DND-41 (cell line): ENCODE data around the gene WNT3.

ENCODE experiments used
- ATAC-seq: fragments of 200-7000 bp; cut with Tn5 transposase; 3 replicates; pipeline ENCODE4 v1.9.1; 2021; ENCODE audit warnings: low read depth; ENCODE audit not compliant: insufficient read depth
- DNase-seq: peaks from one replicate; pipeline ENCODE4 v3.0.0-alpha.2; 2020
- H2AFZ ChIP-seq: 2 replicates; pipeline ENCODE4 v1.6.0; 2012; ENCODE audit warnings: low read depth, low read length
- H3K27ac ChIP-seq: 2 replicates; pipeline ENCODE4 v1.5.1; 2012; ENCODE audit warnings: low read length, inconsistent platforms
- H3K27me3 ChIP-seq: fragments of 200-600 bp; sonication (generic); 2 replicates; pipeline ENCODE4 v1.6.0; 2012; ENCODE audit warnings: low read length, mild to moderate bottlenecking, inconsistent platforms; ENCODE audit not compliant: insufficient read depth, poor library complexity
- H3K36me3 ChIP-seq: 2 replicates; pipeline ENCODE4 v1.5.1; 2012; ENCODE audit warnings: low read length, inconsistent platforms; ENCODE audit not compliant: insufficient read depth
- H3K4me1 ChIP-seq: 2 replicates; pipeline ENCODE4 v1.5.1; 2012; ENCODE audit warnings: mild to moderate bottlenecking, low read length; ENCODE audit not compliant: insufficient read depth
- H3K4me2 ChIP-seq: 2 replicates; pipeline ENCODE4 v1.6.0; 2012; ENCODE audit warnings: mild to moderate bottlenecking, moderate library complexity, low read length, inconsistent platforms; ENCODE audit not compliant: insufficient read depth
- H3K4me3 ChIP-seq, 2 experiments: fragments of 200-600 bp in 1 of 2; shearing (Covaris generic) in 1 of 2; 2 replicates each; pipeline ENCODE4 v1.5.1; 2012 to 2016; ENCODE audit warnings: inconsistent platforms in 2 of 2, low read length in 2 of 2, mild to moderate bottlenecking in 2 of 2, low read depth in 1 of 2, moderate library complexity in 1 of 2
- H3K79me2 ChIP-seq: 2 replicates; pipeline ENCODE4 v1.6.0; 2012; ENCODE audit warnings: low read length, inconsistent platforms; ENCODE audit not compliant: insufficient read depth
- H3K9ac ChIP-seq: 2 replicates; pipeline ENCODE4 v1.6.0; 2012; ENCODE audit warnings: low read depth, mild to moderate bottlenecking, inconsistent platforms, low read length, moderate library complexity
- H3K9me3 ChIP-seq: 2 replicates; pipeline ENCODE4 v1.5.1; 2012; ENCODE audit warnings: low read length, moderate library complexity, mild to moderate bottlenecking, inconsistent platforms; ENCODE audit not compliant: insufficient read depth, severe bottlenecking
- H4K20me1 ChIP-seq: 2 replicates; pipeline ENCODE4 v1.6.0; 2012; ENCODE audit warnings: low read length; ENCODE audit not compliant: insufficient read depth
- EZH2 ChIP-seq: IDR thresholded peaks from 3 replicates; pipeline ENCODE4 v1.6.1; 2012; ENCODE audit warnings: borderline replicate concordance, low read depth, mild to moderate bottlenecking, moderate library complexity, low read length, inconsistent platforms; ENCODE audit not compliant: severe bottlenecking
- TF ChIP-seq, protein P1 (sequence below): IDR thresholded peaks from 2 replicates; pipeline ENCODE4 v1.5.1; 2012; ENCODE audit warnings: borderline replicate concordance, low read length, moderate library complexity, mild to moderate bottlenecking; ENCODE audit not compliant: poor library complexity, severe bottlenecking; ENCODE audit errors: extremely low read depth

Gene WNT3

DNA sequence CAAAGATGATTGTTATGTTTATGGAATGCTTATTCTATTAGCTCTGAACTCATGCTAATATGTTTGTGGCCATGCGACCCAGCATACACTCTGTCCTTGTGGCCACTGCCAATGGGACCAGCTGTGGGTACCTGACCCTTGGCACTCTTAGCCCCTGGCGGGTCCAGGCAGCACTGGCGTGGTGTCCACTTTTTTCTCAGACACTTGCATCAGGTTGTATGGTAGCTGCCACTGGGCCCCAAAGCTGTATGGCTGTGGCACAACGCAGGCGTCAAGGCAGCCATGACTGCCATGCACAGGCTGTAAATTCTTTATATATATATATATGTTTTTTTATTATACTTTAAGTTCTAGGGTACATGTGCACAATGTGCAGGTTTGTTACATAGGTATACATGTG lies 20.7 kb upstream of the WNT3 start:
- no peaks in the 10 kb centered on the region for H3K36me3 ChIP-seq
- H3K27ac ChIP-seq = no peak overlapping the region
- H4K20me1 ChIP-seq = no peaks in the 10 kb centered on the region
- no peak overlapping the region for H2AFZ ChIP-seq
- no peak overlapping the region for H3K9ac ChIP-seq
- peaks cover 6% of the 10 kb centered on the region for H3K9me3 ChIP-seq
- H3K79me2 ChIP-seq = no peaks in the 10 kb centered on the region
- ATAC-seq (no peak), DNase-seq (no peak)
- no peaks in the 10 kb centered on the region for H3K27me3 ChIP-seq
- H3K4me1 ChIP-seq = 0 out of 2 replicates have a peak, but pooled peaks cover 6% of the 10 kb centered on the region
- H3K4me3 ChIP-seq = no peak overlapping the region
- H3K4me2 ChIP-seq = no peak overlapping the region
- no peak for TF ChIP-seq EZH2
- TF ChIP-seq, protein P1, sequence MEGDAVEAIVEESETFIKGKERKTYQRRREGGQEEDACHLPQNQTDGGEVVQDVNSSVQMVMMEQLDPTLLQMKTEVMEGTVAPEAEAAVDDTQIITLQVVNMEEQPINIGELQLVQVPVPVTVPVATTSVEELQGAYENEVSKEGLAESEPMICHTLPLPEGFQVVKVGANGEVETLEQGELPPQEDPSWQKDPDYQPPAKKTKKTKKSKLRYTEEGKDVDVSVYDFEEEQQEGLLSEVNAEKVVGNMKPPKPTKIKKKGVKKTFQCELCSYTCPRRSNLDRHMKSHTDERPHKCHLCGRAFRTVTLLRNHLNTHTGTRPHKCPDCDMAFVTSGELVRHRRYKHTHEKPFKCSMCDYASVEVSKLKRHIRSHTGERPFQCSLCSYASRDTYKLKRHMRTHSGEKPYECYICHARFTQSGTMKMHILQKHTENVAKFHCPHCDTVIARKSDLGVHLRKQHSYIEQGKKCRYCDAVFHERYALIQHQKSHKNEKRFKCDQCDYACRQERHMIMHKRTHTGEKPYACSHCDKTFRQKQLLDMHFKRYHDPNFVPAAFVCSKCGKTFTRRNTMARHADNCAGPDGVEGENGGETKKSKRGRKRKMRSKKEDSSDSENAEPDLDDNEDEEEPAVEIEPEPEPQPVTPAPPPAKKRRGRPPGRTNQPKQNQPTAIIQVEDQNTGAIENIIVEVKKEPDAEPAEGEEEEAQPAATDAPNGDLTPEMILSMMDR = no peak

GRCh38 chr17:46837521-46837920 lies 19.0 kb upstream of the WNT3 start:
- H3K9me3 ChIP-seq = no peaks in the 10 kb centered on the region

GRCh38 chr17:46836500-46836899 lies 18.0 kb upstream of the WNT3 start:
- Histone ChIP-seq H3K36me3 (no peaks in the 10 kb centered on the region), H3K27ac (no peak overlapping the region), H4K20me1 (no peaks in the 10 kb centered on the region), H3K9me3 (no peaks in the 10 kb centered on the region), H2AFZ (no peak overlapping the region), H3K4me2 (no peak overlapping the region), H3K9ac (no peak overlapping the region), H3K4me1 (0 out of 2 replicates have a peak, but pooled peaks cover 6% of the 10 kb centered on the region), H3K27me3 (peaks cover 7% of the 10 kb centered on the region), H3K79me2 (no peaks in the 10 kb centered on the region), H3K4me3 (no peak overlapping the region)
- TF ChIP-seq EZH2 = no peak
- TF ChIP-seq, protein P1 = no peak
- ATAC-seq = no peak
- DNase-seq = no peak

More at GRCh38 chr17:46837521-46837920, 19.0 kb upstream of the WNT3 start:
- Histone ChIP-seq H3K4me1 (0 out of 2 replicates have a peak, but pooled peaks cover 6% of the 10 kb centered on the region), H2AFZ (no peak overlapping the region), H3K27me3 (peaks cover 7% of the 10 kb centered on the region), H3K4me2 (no peak overlapping the region), H3K36me3 (no peaks in the 10 kb centered on the region), H3K27ac (no peak overlapping the region), H3K4me3 (no peak overlapping the region), H3K9ac (no peak overlapping the region), H4K20me1 (no peaks in the 10 kb centered on the region), H3K79me2 (no peaks in the 10 kb centered on the region)
- DNase-seq (no peak), ATAC-seq (no peak)
- no peak for TF ChIP-seq EZH2
- TF ChIP-seq, protein P1 = no peak

GRCh38 chr17:46834846-46835245 lies 16.4 kb upstream of the WNT3 start:
- H4K20me1 ChIP-seq = no peaks in the 10 kb centered on the region
- H3K27ac ChIP-seq = no peak overlapping the region
- H3K9me3 ChIP-seq = no peaks in the 10 kb centered on the region
- TF ChIP-seq EZH2 = no peak
- TF ChIP-seq, protein P1 = no peak
- H3K36me3 ChIP-seq = no peaks in the 10 kb centered on the region
- ATAC-seq = no peak
- H3K27me3 ChIP-seq = peaks cover 7% of the 10 kb centered on the region
- 0 out of 2 replicates have a peak, but pooled peaks cover 6% of the 10 kb centered on the region for H3K4me1 ChIP-seq
- H3K79me2 ChIP-seq = no peaks in the 10 kb centered on the region
- DNase-seq = no peak
- no peak overlapping the region for H3K4me3 ChIP-seq
- H3K9ac ChIP-seq = no peak overlapping the region
- no peak overlapping the region for H3K4me2 ChIP-seq
- H2AFZ ChIP-seq = no peak overlapping the region
